DOHH2 (cell line): ENCODE data around the gene CYP11A1.
"Not testable (repeated sequence)": the region's sequence is repeated elsewhere in the genome, so short reads cannot be mapped to it uniquely, and the experiment has no call there.

Experiments
- EZH2phosphoT487 ChIP-seq: fragments of 200-600 bp; sonication (generic); IDR thresholded peaks from 2 replicates; pipeline ENCODE4 v1.6.1; 2017; ENCODE audit warnings: borderline replicate concordance, mild to moderate bottlenecking, antibody characterized with exemption, low read length, moderate library complexity, mixed read lengths
- TF ChIP-seq, protein P1 (sequence below): fragments of 200-600 bp; sonication (generic); IDR thresholded peaks from one replicate; pipeline ENCODE4 v1.5.1; 2014; ENCODE audit warnings: antibody characterized with exemption, mild to moderate bottlenecking, low read depth, low read length; ENCODE audit not compliant: poor library complexity, severe bottlenecking

DNA sequence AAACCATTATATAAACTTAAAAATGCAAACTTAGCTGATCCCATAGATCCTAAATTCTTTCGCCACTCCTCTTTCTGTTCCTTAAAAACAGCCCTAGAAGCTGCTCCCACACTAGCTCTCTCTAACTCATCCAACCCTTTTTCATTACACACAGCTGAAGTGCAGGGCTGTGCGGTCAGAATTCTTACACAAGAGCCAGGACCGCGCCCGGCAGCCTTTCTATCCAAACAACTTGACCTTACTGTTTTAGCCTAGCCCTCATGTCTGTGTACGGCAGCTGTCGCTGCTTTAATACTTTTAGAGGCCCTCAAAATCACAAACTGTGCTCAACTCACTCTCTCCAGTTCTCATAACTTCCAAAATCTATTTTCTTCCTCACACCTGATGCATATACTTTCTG, 9.9 kb downstream of the CYP11A1 start:
- TF ChIP-seq, protein P1, sequence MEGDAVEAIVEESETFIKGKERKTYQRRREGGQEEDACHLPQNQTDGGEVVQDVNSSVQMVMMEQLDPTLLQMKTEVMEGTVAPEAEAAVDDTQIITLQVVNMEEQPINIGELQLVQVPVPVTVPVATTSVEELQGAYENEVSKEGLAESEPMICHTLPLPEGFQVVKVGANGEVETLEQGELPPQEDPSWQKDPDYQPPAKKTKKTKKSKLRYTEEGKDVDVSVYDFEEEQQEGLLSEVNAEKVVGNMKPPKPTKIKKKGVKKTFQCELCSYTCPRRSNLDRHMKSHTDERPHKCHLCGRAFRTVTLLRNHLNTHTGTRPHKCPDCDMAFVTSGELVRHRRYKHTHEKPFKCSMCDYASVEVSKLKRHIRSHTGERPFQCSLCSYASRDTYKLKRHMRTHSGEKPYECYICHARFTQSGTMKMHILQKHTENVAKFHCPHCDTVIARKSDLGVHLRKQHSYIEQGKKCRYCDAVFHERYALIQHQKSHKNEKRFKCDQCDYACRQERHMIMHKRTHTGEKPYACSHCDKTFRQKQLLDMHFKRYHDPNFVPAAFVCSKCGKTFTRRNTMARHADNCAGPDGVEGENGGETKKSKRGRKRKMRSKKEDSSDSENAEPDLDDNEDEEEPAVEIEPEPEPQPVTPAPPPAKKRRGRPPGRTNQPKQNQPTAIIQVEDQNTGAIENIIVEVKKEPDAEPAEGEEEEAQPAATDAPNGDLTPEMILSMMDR = not testable (repeated sequence)
- not testable (repeated sequence) for TF ChIP-seq EZH2phosphoT487
